HUES6 (cell line): ENCODE results near the gene EMX1.

Experiments used
- H3K27ac ChIP-seq: 2 replicates; pipeline ENCODE4 v1.7.0; 2013; ENCODE audit warnings: low read depth, mild to moderate bottlenecking, low read length, inconsistent platforms
- H3K27me3 ChIP-seq: 2 replicates; pipeline ENCODE4 v1.6.1; 2013; ENCODE audit warnings: low read length; ENCODE audit not compliant: control insufficient read depth, insufficient read depth
- H3K36me3 ChIP-seq: 2 replicates; pipeline ENCODE4 v1.6.1; 2013; ENCODE audit warnings: low read length; ENCODE audit not compliant: control insufficient read depth, insufficient read depth
- H3K4me1 ChIP-seq: 2 replicates; pipeline ENCODE4 v1.6.1; 2013; ENCODE audit warnings: low read length; ENCODE audit not compliant: control insufficient read depth, insufficient read depth
- H3K4me3 ChIP-seq: 2 replicates; pipeline ENCODE4 v1.5.1; 2013; ENCODE audit warnings: low read depth, low read length
- H3K9ac ChIP-seq: one replicate; pipeline ENCODE4 v1.6.1; 2013; ENCODE audit warnings: mild to moderate bottlenecking, low read length
- H3K9me3 ChIP-seq: 2 replicates; pipeline ENCODE4 v1.6.1; 2013; ENCODE audit warnings: low read depth, low read length; ENCODE audit not compliant: control insufficient read depth, insufficient read depth

Gene EMX1

GRCh38 chr2:72917877-72918553, 696 bp downstream of the EMX1 start:
- H3K9ac ChIP-seq, result no peak overlapping the region

GRCh38 chr2:72919414-72920317, 2.3 kb downstream of the EMX1 start:
- Histone ChIP-seq H3K36me3 (no peaks in the 10 kb centered on the region), H3K9me3 (no peaks in the 10 kb centered on the region), H3K27ac (no peak overlapping the region), H3K4me1 (peaks cover 34% of the 10 kb centered on the region), H3K4me3 (peak overlapping the region; percentile 53), H3K9ac (no peak overlapping the region), H3K27me3 (peaks cover 99% of the 10 kb centered on the region)

More at GRCh38 chr2:72917877-72918553, 696 bp downstream of the EMX1 start:
- no peak overlapping the region for H3K27ac ChIP-seq
- H3K4me1 ChIP-seq, result peaks cover 27% of the 10 kb centered on the region
- H3K27me3 ChIP-seq, result peaks cover 99% of the 10 kb centered on the region
- H3K4me3 ChIP-seq, result peak overlapping the region; percentile 53
- H3K9me3 ChIP-seq, result no peaks in the 10 kb centered on the region
- H3K36me3 ChIP-seq, result no peaks in the 10 kb centered on the region

GRCh38 chr2:72920318-72921087, 3.2 kb downstream of the EMX1 start:
- H3K27ac ChIP-seq, result no peak overlapping the region
- peaks cover 33% of the 10 kb centered on the region for H3K4me1 ChIP-seq
- no peaks in the 10 kb centered on the region for H3K9me3 ChIP-seq
- no peaks in the 10 kb centered on the region for H3K36me3 ChIP-seq
- peak overlapping the region; percentile 53 for H3K4me3 ChIP-seq
- peaks cover 99% of the 10 kb centered on the region for H3K27me3 ChIP-seq
- no peak overlapping the region for H3K9ac ChIP-seq

- no peaks in the 10 kb centered on the region for H3K9me3 ChIP-seq
- no peak overlapping the region for H3K9ac ChIP-seq
- peaks cover 99% of the 10 kb centered on the region for H3K27me3 ChIP-seq
- no peaks in the 10 kb centered on the region for H3K36me3 ChIP-seq
- peaks cover 37% of the 10 kb centered on the region for H3K4me1 ChIP-seq
- peak overlapping the region; percentile 53 for H3K4me3 ChIP-seq
- no peak overlapping the region for H3K27ac ChIP-seq
Measured at GRCh38 chr2:72921088-72921851, 4.0 kb downstream of the EMX1 start.

GRCh38 chr2:72921853-72922252, 4.5 kb downstream of the EMX1 start:
- no peak overlapping the region for H3K27ac ChIP-seq
- no peaks in the 10 kb centered on the region for H3K36me3 ChIP-seq
- no peak overlapping the region for H3K9ac ChIP-seq
- no peaks in the 10 kb centered on the region for H3K9me3 ChIP-seq
- peaks cover 99% of the 10 kb centered on the region for H3K27me3 ChIP-seq
- H3K4me3 ChIP-seq, result no peak overlapping the region
- peaks cover 38% of the 10 kb centered on the region for H3K4me1 ChIP-seq

- H3K27ac ChIP-seq, result no peak overlapping the region
- H3K9me3 ChIP-seq, result no peaks in the 10 kb centered on the region
- peaks cover 100% of the 10 kb centered on the region for H3K27me3 ChIP-seq
- H3K36me3 ChIP-seq, result no peaks in the 10 kb centered on the region
- no peak overlapping the region for H3K9ac ChIP-seq
- peak overlapping the region; percentile 48 for H3K4me3 ChIP-seq
- H3K4me1 ChIP-seq, result peaks cover 33% of the 10 kb centered on the region
Measured at GRCh38 chr2:72923833-72924352, 6.6 kb downstream of the EMX1 start.

GRCh38 chr2:72924353-72925240, 7.3 kb downstream of the EMX1 start:
- H3K27ac ChIP-seq, result no peak overlapping the region
- peak overlapping the region; percentile 48 for H3K4me3 ChIP-seq
- peaks cover 33% of the 10 kb centered on the region for H3K4me1 ChIP-seq
- H3K27me3 ChIP-seq, result peaks cover 100% of the 10 kb centered on the region
- no peak overlapping the region for H3K9ac ChIP-seq
- H3K36me3 ChIP-seq, result no peaks in the 10 kb centered on the region
- no peaks in the 10 kb centered on the region for H3K9me3 ChIP-seq

- Histone ChIP-seq H3K27ac (no peak overlapping the region), H3K4me1 (peaks cover 27% of the 10 kb centered on the region), H3K27me3 (peaks cover 100% of the 10 kb centered on the region), H3K36me3 (no peaks in the 10 kb centered on the region), H3K9ac (no peak overlapping the region), H3K4me3 (peak overlapping the region; percentile 48; the same call in 1 of the 2 replicates), H3K9me3 (no peaks in the 10 kb centered on the region)
Measured at GRCh38 chr2:72925328-72925943, 8.1 kb downstream of the EMX1 start.

- peaks cover 100% of the 10 kb centered on the region for H3K27me3 ChIP-seq
- H3K36me3 ChIP-seq, result no peaks in the 10 kb centered on the region
- no peaks in the 10 kb centered on the region for H3K9me3 ChIP-seq
- no peak overlapping the region for H3K27ac ChIP-seq
- H3K4me3 ChIP-seq, result no peak overlapping the region
- H3K4me1 ChIP-seq, result peaks cover 27% of the 10 kb centered on the region
- H3K9ac ChIP-seq, result no peak overlapping the region
Measured at GRCh38 chr2:72926368-72926767, 9.0 kb downstream of the EMX1 start.
